HEK293 (cell line): ENCODE data around the gene C2CD2L.
A peak's percentile ranks its signal among the peaks of the same experiment; 100 is the strongest.

Experiments used
- CTCF ChIA-PET: fragments of 350-600 bp; formaldehyde crosslinking; extraction: SDS; loops from one replicate; lab custom pipeline; 2021; ENCODE audit warnings: antibody characterized with exemption; lab: Yijun Ruan, JAX
- POLR2A ChIA-PET: fragments of 300-600 bp; formaldehyde crosslinking; extraction: SDS; loops from one replicate; lab custom pipeline; 2020; ENCODE audit warnings: antibody characterized with exemption, inconsistent platforms; lab: Yijun Ruan, JAX
- H3K27ac ChIP-seq: fragments of 200-500 bp; sonication (Bioruptor generic); 2 replicates; pipeline ENCODE4 v1.5.1; 2014; ENCODE audit warnings: low read depth, low read length, control low read depth, inconsistent platforms; ENCODE audit errors: extremely low read depth
- H3K36me3 ChIP-seq, 2 experiments: fragments of 200-500 bp in 1 of 2; sonication (Bioruptor generic) in 1 of 2; 1 replicate in 1 of 2; 2 replicates in 1 of 2; pipeline ENCODE4 v1.5.1; 2014 to 2017; ENCODE audit warnings: inconsistent platforms in 2 of 2, low read length in 2 of 2; ENCODE audit not compliant: control insufficient read depth in 2 of 2, insufficient read depth in 1 of 2
- H3K4me1 ChIP-seq: fragments of 200-500 bp; sonication (Bioruptor generic); 2 replicates; pipeline ENCODE4 v1.5.1; 2014; ENCODE audit warnings: mild to moderate bottlenecking, low read length, inconsistent platforms; ENCODE audit not compliant: control insufficient read depth, insufficient read depth
- H3K4me3 ChIP-seq: 2 replicates; pipeline ENCODE4 v1.5.1; 2011; ENCODE audit warnings: low read depth, mild to moderate bottlenecking, control low read depth, low read length, moderate library complexity
- H3K9me3 ChIP-seq: fragments of 200-500 bp; sonication (Bioruptor generic); 2 replicates; pipeline ENCODE4 v1.5.1; 2014; ENCODE audit warnings: low read depth, low read length, inconsistent platforms; ENCODE audit not compliant: control insufficient read depth, insufficient read depth
- GLIS2 ChIP-seq: fragments of 450-650 bp; formaldehyde crosslinking; IDR thresholded peaks from 2 replicates; pipeline ENCODE4 v1.5.1; 2016; ENCODE audit warnings: missing biosample characterization, missing genetic modification characterization
- HOXA7 ChIP-seq: sonication (generic); formaldehyde crosslinking; IDR thresholded peaks from 2 replicates; pipeline ENCODE4 v1.8.1; 2022; ENCODE audit warnings: missing genetic modification reagents, borderline replicate concordance
- PRDM1 ChIP-seq: fragments of 450-650 bp; formaldehyde crosslinking; IDR thresholded peaks from 2 replicates; pipeline ENCODE4; 2016; ENCODE audit warnings: missing biosample characterization, missing genetic modification characterization
- SP3 ChIP-seq: fragments of 450-650 bp; formaldehyde crosslinking; IDR thresholded peaks from 2 replicates; pipeline ENCODE4 v1.5.1; 2016; ENCODE audit warnings: missing biosample characterization, missing genetic modification characterization
- ZNF114 ChIP-seq: fragments of 450-650 bp; formaldehyde crosslinking; IDR thresholded peaks from 2 replicates; pipeline ENCODE4 v1.5.0; 2017; ENCODE audit warnings: missing biosample characterization, missing genetic modification characterization
- ZNF140 ChIP-seq: fragments of 450-650 bp; formaldehyde crosslinking; IDR thresholded peaks from 2 replicates; pipeline ENCODE4 v1.5.1; 2016; ENCODE audit warnings: missing biosample characterization, missing genetic modification characterization
- ZNF48 ChIP-seq: fragments of 450-650 bp; formaldehyde crosslinking; IDR thresholded peaks from 2 replicates; pipeline ENCODE4 v1.5.1; 2016; ENCODE audit warnings: missing biosample characterization, missing genetic modification characterization
- ZNF843 ChIP-seq: fragments of 450-650 bp; formaldehyde crosslinking; IDR thresholded peaks from 2 replicates; pipeline ENCODE4 v1.5.1; 2016; ENCODE audit warnings: missing biosample characterization, missing genetic modification characterization
- TF ChIP-seq, protein P1 (sequence below): fragments of 450-650 bp; formaldehyde crosslinking; IDR thresholded peaks from 2 replicates; pipeline ENCODE4 v1.5.1; 2016; ENCODE audit warnings: missing biosample characterization, missing genetic modification characterization, borderline replicate concordance
- TF ChIP-seq, protein P2 (sequence below): fragments of 450-650 bp; formaldehyde crosslinking; optimal IDR thresholded peaks from 2 replicates; pipeline ENCODE3; 2016; ENCODE audit warnings: missing biosample characterization, mild to moderate bottlenecking, missing genetic modification characterization
- TF ChIP-seq, protein P3 (sequence below): fragments of 450-650 bp; formaldehyde crosslinking; IDR thresholded peaks from 2 replicates; pipeline ENCODE4 v1.5.1; 2017; ENCODE audit warnings: missing biosample characterization, mild to moderate bottlenecking, missing genetic modification characterization, moderate library complexity
- TF ChIP-seq, protein P4 (sequence below): fragments of 450-650 bp; formaldehyde crosslinking; IDR thresholded peaks from 2 replicates; pipeline ENCODE4 v1.5.1; 2016; ENCODE audit warnings: missing biosample characterization, missing genetic modification characterization

C2CD2L gene

DNA sequence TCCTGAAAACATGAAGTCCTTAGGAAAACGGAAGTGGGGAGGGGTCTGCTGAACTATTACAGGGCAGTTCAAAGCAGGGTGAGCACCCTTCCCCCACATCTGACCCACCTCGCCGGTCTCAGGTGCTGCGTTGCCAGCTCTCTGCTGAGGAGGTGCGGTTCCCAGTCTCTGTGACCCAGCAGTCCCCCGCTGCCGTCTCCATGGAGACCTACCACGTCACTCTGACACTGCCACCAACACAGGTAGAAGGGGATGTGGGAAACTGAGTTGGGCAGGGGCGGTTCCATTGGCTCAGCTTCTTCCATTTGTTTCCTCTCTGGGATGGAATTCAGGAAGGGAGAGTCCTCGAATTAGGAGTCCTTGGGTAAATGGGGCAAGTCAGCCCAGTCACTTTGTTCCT, 3.3 kb downstream of the C2CD2L start (continued):
- TF ChIP-seq, protein P1, sequence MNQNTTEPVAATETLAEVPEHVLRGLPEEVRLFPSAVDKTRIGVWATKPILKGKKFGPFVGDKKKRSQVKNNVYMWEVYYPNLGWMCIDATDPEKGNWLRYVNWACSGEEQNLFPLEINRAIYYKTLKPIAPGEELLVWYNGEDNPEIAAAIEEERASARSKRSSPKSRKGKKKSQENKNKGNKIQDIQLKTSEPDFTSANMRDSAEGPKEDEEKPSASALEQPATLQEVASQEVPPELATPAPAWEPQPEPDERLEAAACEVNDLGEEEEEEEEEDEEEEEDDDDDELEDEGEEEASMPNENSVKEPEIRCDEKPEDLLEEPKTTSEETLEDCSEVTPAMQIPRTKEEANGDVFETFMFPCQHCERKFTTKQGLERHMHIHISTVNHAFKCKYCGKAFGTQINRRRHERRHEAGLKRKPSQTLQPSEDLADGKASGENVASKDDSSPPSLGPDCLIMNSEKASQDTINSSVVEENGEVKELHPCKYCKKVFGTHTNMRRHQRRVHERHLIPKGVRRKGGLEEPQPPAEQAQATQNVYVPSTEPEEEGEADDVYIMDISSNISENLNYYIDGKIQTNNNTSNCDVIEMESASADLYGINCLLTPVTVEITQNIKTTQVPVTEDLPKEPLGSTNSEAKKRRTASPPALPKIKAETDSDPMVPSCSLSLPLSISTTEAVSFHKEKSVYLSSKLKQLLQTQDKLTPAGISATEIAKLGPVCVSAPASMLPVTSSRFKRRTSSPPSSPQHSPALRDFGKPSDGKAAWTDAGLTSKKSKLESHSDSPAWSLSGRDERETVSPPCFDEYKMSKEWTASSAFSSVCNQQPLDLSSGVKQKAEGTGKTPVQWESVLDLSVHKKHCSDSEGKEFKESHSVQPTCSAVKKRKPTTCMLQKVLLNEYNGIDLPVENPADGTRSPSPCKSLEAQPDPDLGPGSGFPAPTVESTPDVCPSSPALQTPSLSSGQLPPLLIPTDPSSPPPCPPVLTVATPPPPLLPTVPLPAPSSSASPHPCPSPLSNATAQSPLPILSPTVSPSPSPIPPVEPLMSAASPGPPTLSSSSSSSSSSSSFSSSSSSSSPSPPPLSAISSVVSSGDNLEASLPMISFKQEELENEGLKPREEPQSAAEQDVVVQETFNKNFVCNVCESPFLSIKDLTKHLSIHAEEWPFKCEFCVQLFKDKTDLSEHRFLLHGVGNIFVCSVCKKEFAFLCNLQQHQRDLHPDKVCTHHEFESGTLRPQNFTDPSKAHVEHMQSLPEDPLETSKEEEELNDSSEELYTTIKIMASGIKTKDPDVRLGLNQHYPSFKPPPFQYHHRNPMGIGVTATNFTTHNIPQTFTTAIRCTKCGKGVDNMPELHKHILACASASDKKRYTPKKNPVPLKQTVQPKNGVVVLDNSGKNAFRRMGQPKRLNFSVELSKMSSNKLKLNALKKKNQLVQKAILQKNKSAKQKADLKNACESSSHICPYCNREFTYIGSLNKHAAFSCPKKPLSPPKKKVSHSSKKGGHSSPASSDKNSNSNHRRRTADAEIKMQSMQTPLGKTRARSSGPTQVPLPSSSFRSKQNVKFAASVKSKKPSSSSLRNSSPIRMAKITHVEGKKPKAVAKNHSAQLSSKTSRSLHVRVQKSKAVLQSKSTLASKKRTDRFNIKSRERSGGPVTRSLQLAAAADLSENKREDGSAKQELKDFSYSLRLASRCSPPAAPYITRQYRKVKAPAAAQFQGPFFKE (tag by site-specific recombination) = no peak
- TF ChIP-seq, protein P2, sequence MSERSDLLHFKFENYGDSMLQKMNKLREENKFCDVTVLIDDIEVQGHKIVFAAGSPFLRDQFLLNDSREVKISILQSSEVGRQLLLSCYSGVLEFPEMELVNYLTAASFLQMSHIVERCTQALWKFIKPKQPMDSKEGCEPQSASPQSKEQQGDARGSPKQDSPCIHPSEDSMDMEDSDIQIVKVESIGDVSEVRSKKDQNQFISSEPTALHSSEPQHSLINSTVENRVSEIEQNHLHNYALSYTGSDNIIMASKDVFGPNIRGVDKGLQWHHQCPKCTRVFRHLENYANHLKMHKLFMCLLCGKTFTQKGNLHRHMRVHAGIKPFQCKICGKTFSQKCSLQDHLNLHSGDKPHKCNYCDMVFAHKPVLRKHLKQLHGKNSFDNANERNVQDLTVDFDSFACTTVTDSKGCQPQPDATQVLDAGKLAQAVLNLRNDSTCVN (tag by site-specific recombination) = no peak
- no peak for TF ChIP-seq ZNF48 (tag by site-specific recombination)
- TF ChIP-seq, protein P3, sequence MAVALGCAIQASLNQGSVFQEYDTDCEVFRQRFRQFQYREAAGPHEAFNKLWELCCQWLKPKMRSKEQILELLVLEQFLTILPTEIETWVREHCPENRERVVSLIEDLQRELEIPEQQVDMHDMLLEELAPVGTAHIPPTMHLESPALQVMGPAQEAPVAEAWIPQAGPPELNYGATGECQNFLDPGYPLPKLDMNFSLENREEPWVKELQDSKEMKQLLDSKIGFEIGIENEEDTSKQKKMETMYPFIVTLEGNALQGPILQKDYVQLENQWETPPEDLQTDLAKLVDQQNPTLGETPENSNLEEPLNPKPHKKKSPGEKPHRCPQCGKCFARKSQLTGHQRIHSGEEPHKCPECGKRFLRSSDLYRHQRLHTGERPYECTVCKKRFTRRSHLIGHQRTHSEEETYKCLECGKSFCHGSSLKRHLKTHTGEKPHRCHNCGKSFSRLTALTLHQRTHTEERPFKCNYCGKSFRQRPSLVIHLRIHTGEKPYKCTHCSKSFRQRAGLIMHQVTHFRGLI (tag by site-specific recombination) = no peak

DNA sequence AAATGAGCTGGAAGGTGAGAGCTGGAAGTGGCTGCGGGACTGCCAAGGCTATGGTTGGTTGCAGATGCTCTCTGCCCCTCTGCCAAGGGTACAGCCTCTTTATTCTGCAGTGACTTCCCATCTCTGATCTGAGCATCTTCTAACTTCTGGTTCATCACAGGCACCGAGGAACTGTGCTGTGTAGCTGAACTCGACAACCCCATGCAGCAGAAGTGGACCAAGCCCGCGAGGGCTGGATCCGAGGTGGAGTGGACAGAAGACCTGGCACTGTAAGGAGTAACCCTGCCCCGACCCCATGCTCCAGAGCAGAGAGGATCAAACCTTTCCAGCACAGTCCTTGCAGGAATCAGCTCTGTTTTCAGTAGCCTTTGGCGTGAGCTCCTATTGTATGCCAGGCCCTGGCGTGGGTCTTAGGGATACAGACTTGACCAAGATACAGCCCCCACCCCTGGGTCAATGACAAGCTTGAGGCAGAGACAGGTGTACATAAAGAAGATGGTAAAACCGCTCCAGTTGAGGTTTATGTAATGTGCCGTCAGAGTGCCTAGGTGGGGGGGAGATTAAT, 4.3 kb downstream of the C2CD2L start:
- H3K4me3 ChIP-seq = no peak overlapping the region
- H3K4me1 ChIP-seq = no peaks in the 10 kb centered on the region
- peaks cover 0 to 64% of the 10 kb centered on the region in 2 experiments; a peak in 1 of 3 replicates for H3K36me3 ChIP-seq
- TF ChIP-seq HOXA7 (no peak), ZNF114 (tag by site-specific recombination) (no peak), ZNF140 (tag by site-specific recombination) (no peak), ZNF843 (tag by site-specific recombination) (no peak), SP3 (tag by site-specific recombination) (no peak)
- ChIA-PET POLR2A (interaction anchor here (0.9 to 5.5 kb wide), 4 partner anchors 9 to 17 kb away, joined by 3 to 51 read pairs (median 8); partner anchors contain the start of genes DPAGT1 and HINFP), CTCF (interaction anchor here (0.5 kb wide), 1 partner anchor 24 kb away, joined by 3 read pairs; no protein-coding TSS in a partner anchor)
- no peak overlapping the region for H3K27ac ChIP-seq
- H3K9me3 ChIP-seq = no peaks in the 10 kb centered on the region

DNA sequence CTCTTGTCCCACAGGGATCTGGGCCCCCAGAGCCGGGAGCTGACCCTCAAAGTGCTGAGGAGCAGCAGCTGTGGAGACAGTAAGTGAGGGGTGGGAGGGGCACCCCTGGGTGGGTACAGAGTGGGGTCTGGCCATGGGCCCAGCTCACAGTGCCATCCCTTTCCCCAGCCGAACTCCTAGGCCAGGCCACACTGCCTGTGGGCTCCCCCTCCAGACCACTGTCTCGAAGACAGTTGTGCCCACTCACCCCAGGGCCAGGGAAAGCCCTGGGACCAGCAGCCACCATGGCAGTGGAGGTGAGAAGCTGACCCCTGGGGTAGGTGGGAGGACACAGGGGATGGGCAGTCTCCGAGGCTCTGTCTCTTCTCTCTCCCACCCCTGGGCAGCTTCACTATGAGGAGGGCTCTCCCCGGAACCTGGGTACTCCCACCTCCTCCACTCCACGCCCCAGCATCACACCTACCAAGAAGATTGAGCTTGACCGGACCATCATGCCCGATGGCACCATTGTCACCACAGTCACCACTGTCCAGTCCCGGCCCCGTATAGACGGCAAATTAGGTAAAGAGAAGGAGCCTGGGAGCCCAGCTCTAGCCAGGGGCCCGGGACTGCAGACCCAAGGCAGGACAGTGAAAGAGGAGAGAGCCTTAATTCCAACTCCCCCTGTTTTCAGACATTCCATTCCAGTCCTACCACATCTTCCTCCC, 5.3 kb downstream of the C2CD2L start:
- no peak overlapping the region for H3K27ac ChIP-seq
- POLR2A ChIA-PET = interaction anchor here (0.9 to 1.7 kb wide), 3 partner anchors 9 to 18 kb away, joined by 3 to 12 read pairs (median 4); partner anchors contain the start of genes DPAGT1 and HINFP
- CTCF ChIA-PET = no interaction called here
- no peaks in the 10 kb centered on the region for H3K4me1 ChIP-seq
- no peak overlapping the region for H3K4me3 ChIP-seq
- H3K36me3 ChIP-seq = peaks cover 0 to 74% of the 10 kb centered on the region in 2 experiments; a peak in 1 of 3 replicates
- no peaks in the 10 kb centered on the region for H3K9me3 ChIP-seq
- 0 out of 2 replicates have a peak, but pooled peaks have one; percentile 32 for TF ChIP-seq PRDM1 (tag by site-specific recombination)
- TF ChIP-seq, protein P4, sequence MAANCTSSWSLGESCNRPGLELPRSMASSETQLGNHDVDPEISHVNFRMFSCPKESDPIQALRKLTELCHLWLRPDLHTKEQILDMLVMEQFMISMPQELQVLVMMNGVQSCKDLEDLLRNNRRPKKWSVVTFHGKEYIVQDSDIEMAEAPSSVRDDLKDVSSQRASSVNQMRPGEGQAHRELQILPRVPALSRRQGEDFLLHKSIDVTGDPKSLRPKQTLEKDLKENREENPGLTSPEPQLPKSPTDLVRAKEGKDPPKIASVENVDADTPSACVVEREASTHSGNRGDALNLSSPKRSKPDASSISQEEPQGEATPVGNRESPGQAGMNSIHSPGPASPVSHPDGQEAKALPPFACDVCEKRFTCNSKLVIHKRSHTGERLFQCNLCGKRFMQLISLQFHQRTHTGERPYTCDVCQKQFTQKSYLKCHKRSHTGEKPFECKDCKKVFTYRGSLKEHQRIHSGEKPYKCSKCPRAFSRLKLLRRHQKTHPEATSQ = no peak
- no peak for TF ChIP-seq GLIS2 (tag by site-specific recombination)
